Measurements from ENCODE around the gene DOCK1.

The DOCK1 gene

GRCh38 chr10:127402596-127403409, 497.6 kb downstream of the DOCK1 start:
- DNase-seq (ENCODE audit: low spot score), result no peak

DNA sequence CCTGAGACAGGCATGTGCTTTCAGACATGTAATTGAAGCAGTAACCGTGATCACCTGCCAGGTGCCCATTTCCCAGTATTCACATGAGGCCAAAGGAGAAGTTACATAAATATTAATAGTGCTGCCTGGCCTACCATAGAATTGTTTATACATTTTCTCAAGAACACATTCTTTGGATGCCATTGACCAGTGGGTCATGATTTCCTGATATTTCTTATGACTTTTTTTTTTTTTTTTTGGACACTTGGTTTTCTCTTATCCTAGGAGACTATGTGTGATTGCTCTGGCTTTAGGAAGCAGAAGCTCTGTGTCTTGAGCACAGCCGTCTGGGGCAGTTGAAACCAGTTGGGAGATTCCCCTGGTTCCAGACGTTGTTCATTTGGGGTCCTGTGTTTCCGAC, 500.0 kb downstream of the DOCK1 start:
- no peak for DNase-seq (ENCODE audit: low spot score)

DNA sequence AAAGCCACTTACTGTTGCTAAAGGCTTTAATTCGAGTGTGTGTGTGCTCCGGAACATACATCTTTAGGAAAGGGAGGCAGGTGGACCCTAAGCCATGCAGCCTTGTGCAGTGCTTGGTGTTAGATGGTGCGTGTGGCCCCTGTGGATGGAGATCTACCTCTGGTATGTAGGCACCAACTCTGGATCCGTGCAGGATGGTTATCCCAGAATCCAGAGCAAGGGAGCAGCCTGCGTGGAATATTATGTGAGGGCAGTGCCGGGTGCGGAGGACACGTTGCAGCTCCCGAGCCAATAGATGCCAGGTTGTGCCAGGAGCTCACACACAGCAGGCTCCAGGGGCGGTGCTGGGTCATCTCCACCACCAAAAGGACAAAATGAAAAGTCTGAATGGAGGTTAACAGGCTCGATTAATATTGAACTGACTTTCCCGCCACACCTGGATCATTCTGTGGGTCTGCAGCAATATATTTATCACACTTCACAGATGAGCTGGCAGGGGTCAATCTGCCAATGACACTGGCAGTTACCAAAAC, 500.9 kb downstream of the DOCK1 start:
- DNase-seq (ENCODE audit: low spot score), result no peak

DNA sequence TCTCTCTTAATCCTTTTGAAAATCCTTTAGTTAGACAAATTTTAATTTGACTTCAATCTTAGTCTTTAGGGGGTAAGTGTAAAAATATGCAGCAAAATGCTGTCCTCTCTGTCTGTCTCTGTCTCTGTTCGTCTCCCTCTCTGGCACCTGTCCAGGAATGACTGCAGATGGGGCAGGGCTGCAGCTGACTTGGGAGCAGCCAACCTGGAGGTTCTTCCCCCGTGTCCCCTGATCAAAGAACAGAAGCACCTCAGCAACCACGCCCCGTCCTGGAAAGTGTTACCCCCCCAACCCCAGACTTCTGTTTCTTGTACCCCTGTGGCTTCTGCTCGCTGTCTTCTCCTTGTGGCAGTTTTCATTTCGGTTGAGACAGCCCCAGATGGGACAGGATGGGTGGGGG, 502.3 kb downstream of the DOCK1 start:
- no peak for DNase-seq (ENCODE audit: low spot score)

- DNase-seq (ENCODE audit: low spot score), result no peak
These were observed 503.0 kb downstream of the DOCK1 start for GRCh38 chr10:127408112-127408710.

DNA sequence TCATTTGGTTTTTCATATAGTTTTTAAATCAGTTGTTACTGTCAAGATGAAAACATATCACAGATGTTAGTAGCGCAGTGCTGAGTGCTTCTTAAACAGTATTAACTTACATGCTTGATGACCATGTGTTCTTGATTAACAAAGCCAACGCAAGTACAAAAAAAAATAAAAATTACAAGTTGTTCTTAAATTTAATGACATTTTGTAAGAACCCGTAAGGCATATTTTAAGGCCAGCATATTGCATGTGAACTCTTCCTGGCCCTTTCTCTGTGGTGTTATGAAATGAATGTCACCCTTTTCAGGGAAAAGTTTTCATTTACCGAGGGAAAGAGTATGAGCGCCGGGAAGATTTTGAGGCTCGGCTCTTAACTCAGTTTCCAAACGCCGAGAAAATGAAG, 503.5 kb downstream of the DOCK1 start:
- DNase-seq (ENCODE audit: low spot score), result no peak

DNA sequence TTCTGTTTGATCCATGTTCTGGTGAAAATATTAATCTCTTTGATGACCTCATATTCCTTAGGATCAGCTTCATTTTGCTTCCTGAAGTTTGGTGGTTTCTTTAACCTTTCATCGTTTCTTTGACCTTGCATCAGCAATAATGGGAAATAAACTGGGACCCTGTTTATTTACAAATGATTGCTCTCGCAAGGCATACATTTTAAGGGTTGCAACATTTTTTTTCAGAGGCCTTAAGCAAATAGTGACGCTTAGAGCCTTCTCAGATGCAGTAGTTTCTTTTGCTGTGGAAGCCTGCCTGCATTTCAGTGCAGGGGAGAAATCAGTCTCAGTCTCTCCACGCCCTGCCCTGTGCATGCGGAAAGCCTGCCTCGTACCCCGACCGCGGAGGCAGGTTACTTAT, 504.8 kb downstream of the DOCK1 start:
- no peak for DNase-seq (ENCODE audit: low spot score)

GRCh38 chr10:127411062-127411461, 505.8 kb downstream of the DOCK1 start:
- DNase-seq (ENCODE audit: low spot score), result no peak

DNA sequence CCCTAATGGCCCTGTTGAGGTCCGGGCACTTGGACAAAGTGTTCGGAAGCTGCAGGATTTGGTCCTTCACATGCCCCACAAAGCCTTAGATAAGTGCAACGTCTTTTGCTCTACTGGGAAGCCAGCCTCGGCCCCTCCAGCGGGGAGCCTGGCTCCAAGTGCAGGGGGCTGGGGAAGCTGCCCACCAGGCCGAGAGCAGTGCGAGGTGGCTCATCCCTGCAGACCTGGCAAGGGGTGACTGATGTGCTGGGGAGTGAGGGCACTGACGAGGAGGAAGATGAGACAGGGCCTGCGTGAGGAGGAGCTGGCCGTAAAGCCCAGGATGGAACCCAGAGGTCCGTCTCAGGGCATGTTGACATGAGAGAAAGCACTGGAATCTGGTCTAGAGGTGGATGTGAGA, 508.1 kb downstream of the DOCK1 start:
- DNase-seq (ENCODE audit: low spot score), result no peak

- no peak for DNase-seq (ENCODE audit: low spot score)
These were observed 508.8 kb downstream of the DOCK1 start for GRCh38 chr10:127414024-127414423.

GRCh38 chr10:127415116-127415515, 509.9 kb downstream of the DOCK1 start:
- no peak for DNase-seq (ENCODE audit: low spot score)

DNA sequence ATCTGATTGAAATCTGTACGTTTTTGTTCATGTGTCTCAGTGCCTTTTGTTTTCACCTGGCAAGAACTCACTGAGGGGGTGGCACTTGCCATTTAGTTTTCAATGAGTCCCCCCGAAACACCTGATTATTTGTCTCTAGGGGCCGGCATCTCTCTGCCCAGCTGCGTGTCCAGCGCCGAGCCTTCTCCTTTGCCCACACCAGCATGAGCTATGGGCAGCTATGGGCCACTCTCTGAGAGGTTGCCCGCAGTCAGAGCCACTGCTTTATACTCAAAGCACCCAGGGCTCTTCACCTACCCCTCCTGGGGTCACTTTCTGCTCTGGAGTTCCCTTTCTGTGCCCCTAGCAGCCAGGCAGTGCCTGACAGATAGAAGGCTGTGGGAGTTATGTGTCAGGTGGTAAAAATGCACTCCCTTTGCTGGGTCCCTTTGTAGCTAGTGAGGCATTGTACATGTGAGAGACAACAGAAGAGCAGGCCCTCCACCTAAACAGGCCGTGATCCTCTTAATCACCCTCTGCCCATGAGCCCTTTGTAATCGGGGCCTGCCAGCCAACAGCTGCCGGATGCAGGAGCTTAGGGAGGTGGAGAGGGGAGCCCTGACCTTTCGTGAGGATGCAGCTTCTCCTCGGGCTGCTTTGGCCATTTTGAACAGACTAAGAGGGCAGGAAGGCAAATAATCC, 510.8 kb downstream of the DOCK1 start:
- no peak for DNase-seq (ENCODE audit: low spot score)

DNA sequence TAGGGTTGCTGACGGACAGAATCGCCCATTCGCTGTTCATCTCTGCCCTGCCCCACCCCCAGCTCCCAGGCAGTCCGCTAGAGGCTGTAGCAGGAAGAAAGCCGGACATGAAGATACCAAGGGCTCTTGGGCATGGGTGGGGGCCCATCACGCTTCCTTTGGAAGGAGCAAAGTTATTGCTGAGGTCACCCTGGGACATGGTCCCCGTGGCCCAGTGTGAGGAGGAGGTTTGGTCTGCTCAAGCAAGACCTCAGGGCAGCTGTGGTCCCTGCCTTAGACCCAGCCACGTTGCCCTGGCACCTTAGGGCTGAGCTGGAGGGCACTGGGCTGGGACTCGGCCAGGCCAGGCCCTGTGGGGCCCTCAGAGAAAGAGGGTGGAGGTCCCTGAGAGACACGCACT, 511.8 kb downstream of the DOCK1 start:
- DNase-seq (ENCODE audit: low spot score), result no peak

DNA sequence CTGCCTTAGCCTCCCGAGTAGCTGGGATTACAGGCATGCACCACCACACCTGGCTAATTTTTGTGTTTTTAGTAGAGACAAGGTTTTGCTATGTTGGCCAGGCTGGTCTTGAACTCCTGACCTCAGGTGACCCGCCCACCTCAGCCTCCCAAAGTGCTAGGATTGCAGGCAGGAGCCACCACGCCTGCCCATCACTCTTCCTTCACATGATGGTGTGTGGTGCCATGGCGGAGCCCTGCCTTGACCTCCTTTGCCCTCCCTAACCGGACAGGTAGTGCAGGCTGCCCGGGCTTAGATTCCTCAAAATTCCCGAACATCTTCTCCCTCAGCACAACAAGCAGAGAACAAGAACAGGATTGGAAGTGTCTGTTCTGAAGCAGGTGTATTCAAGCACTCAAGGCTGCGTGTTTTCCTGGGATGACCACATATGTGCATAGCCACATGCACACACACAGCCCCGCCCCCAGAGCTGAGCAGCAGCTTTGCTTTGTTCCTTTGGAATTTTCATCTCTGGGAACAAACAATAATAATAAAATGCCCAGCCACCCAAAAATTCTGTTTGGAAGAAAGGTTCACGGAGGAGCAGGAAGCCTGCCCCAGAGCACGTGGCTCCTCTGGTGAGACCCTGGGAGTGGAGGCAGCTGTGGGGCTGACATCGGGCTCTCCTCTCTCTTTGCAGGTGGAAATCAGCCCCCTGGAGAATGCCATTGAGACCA, 512.6 kb downstream of the DOCK1 start:
- no peak for DNase-seq (ENCODE audit: low spot score)

DNA sequence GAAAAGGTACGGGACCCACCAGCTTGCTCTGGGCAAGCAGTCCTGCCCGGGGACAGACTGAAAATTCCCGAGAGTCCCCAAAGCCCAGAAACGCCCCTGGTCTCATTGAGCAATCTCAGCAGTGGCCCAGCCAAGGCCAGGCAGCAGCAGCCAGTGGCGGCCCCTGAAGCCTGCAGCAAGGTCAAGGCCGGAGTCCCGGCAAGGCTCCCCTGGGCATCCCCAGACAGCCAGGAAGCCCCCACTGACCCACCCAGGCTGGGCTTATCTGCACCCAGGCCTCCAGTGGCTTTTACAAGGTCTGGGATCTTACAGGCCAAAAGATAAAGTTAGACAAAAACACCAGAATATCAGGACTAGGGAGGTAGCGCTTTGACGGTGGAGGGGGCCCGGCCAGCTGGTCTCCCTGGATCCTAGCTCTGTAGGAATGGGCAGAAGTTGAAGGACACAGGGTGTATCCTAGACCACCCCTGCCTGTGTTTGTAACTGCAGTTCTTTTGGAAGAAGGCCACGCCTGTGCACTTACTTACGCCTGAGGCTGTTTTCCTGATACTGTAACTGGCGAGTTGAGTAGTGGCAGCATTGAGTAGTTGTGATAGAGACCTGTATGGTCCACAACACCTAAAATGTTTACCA, 513.4 kb downstream of the DOCK1 start:
- DNase-seq (ENCODE audit: low spot score), result no peak

DNA sequence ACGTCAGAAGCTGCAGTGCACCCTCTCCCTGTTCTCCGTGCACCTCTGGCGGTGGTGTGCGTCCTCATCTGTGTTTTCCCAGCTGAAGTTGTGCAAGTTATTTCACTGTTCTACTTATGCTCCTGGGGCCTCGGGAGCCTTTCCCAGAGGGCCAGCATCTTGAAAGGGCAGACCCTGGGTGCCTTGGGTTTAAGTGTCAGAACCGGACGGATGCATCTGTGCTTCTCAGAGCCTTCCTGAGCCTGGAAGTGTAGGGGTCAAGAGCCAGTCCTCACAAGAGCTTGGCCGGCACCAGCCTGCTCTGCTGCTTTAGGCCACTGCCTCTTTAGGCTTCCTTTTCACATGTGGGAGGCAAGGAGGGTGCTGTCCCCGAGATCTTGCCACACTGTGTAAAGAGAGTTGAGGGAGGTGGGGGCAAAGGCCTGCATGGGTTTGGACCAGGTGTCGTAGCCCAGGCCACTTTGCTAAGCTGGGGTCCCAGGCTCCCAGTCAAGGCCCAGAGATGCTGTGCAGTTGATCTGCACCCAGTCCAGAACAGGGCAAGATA, 515.0 kb downstream of the DOCK1 start:
- no peak for DNase-seq (ENCODE audit: low spot score)

DNA sequence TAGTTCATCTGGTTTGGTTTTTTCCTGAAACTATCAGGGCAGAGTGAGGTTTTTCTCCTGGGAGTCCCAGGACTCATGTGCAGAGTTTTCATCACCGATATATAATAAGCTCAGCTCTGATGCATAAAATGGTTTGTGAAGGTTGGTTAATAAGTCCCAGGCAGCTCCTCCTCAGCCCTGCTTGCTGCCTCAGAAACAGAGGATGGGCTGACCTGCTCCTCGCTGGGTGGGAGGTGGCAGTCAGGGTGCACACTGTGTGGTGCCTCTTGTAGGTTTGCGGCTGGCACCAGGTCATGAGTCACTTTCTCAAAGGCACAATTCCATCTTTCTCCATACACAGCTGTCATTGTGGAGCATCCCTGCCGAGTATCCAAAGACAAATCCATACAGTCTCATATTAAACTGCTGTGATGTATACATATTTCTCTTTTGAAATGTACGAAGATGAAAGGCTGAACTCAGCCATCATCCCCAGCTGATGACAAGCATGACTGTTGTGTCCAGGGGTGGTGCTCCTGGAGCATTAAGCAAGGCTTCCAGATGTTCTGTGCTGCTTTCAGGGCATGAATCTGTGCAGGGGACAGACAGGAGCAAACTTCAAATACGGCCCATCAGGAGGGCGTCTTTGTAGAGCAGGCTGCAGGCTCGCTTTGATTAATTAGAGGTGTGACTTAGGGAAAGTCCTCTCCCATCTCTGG, 518.1 kb downstream of the DOCK1 start:
- DNase-seq (ENCODE audit: low spot score), result no peak

DNA sequence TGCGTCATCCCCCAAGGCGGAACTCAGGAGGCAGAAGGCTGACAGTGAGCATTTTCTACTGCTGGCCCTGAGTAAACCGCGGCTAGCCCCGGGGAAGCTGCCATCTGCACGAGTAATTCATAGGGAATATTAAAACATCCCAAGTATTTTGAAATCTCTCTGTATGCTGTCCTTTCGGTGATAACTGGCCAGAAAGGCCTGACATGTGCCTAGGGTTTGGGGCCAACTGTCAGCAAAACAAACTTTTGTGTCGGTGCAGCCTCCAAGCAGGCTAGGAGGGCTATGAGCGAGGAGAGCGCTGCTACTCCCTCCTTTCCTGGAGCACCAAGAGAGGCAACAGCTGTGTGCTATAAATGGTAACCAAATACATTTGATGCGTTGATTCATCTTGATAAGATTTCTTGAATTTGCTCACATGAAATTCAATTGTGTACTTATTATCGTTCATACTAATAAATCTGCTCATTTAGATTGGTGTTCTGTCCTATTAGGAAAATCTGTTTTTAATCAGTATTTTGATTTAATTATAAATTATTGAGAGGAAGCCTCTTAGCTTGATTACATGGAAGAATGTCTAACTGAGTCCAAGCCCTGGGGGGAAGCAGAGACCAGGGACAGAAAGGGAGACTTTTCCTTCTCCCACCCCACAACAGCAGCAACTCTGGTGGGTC, 519.5 kb downstream of the DOCK1 start:
- no peak for DNase-seq (ENCODE audit: low spot score)

- DNase-seq (ENCODE audit: low spot score), result no peak
These were observed 521.5 kb downstream of the DOCK1 start for GRCh38 chr10:127426746-127427145.

DNA sequence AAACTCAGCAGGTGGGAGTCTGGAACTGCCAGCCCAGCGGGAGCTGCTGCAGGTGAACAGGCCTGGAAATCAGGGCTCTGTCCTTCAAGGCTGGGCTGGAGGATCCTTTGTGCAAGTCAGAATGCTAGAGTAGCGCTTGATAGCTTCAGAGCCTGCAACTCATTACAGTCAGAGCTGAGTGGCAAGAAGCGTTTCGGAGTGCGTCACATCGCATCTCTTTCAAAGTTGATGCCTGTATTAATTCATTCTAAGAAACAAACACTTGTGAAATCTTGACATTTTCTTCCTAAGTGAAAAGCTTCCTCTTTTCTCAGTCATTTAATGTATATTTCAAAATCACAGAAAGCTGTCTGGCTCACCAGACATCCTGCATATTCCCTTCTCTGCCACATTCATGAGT, 522.7 kb downstream of the DOCK1 start:
- no peak for DNase-seq (ENCODE audit: low spot score)
